Pancreas (tissue), 10 donors: ENCODE data around the gene YKT6. TPM values are rescaled to one million over a fixed set of nuclear protein-coding genes. Genes with fewer than 3 reads are reported as not detected.

Experiments
- ATAC-seq, 4 donors: fragments of 200-7000 bp; cut with Tn5 transposase; one replicate each; pipeline versions ENCODE4 v1.8.0 to v1.9.1; 2020; ENCODE audit warnings: mild to moderate bottlenecking in 4 of 4, moderate library complexity in 4 of 4
- DNase-seq, 6 donors: peaks; one replicate each; pipeline ENCODE4 v3.0.0-alpha.2; 2020
- FAIRE-seq: peaks from 2 replicates; lab custom pipeline; 2012; peaks lifted over from hg19 to GRCh38; lab: Jason Lieb, UNC
- H3K27ac ChIP-seq, 4 donors: fragments of 200-600 bp; sonication (generic); 1 replicate in 3 of 4; 2 replicates in 1 of 4; pipeline versions ENCODE4 v1.5.0 to v1.8.0; 2020
- H3K27me3 ChIP-seq, 4 donors: fragments of 200-600 bp; one replicate each; pipeline ENCODE4 v1.8.0; 2021
- H3K36me3 ChIP-seq, 3 donors: fragments of 200-600 bp; sonication (generic) in 1 of 3; one replicate each; pipeline versions ENCODE4 v1.5.0 to v1.8.0; 2020 to 2021
- H3K4me1 ChIP-seq, 3 donors: fragments of 200-600 bp; one replicate each; pipeline ENCODE4 v1.8.0; 2021
- H3K4me3 ChIP-seq, 4 donors: fragments of 200-600 bp; sonication (generic) in 2 of 4; one replicate each; pipeline versions ENCODE4 v1.5.0 to v1.8.0; 2020 to 2021
- H3K9me3 ChIP-seq, 4 donors: fragments of 200-600 bp; one replicate each; pipeline ENCODE4 v1.8.0; 2021
- CTCF ChIP-seq, 4 donors: fragments of 200-600 bp; sonication (generic) in 3 of 4; IDR thresholded peaks; one replicate each; pipeline versions ENCODE4 v1.5.0 to v1.8.0; 2021; ENCODE audit warnings: antibody characterized with exemption in 4 of 4
- WGBS, 2 donors: extraction: QIAGEN DNeasy Blood & Tissue Kit; methylation state at CpG; one replicate each; pipeline ENCODE4 v1.1.7; 2013; 5-methylcytosine and 5-hydroxymethylcytosine counted together
- intact Hi-C, 3 donors: fragments of 100-400 bp; cut with DNase I; formaldehyde crosslinking; loops; one replicate each; pipeline versions ENCODE4 v1.11.1 to v1.14.2; 2022
- polyA plus RNA-seq, 2 donors: library from polyadenylated mRNA; stranded (reverse); fragments of 200-250 nt; gene quantifications; one replicate each; pipeline ENCODE4 v1.2.3, GENCODE V29; 2013
- total RNA-seq, 6 donors: library from RNA; stranded (reverse); fragmentation: NEBNext Ultra II Directional in 4 of 6; extraction: Animal tissue kit (Norgen Biotek cat#: 25700) in 4 of 6; gene quantifications; one replicate each; pipeline versions ENCODE4 v1.2.1 to v1.2.4, GENCODE V29; 2021 to 2023
- donor health status: healthy with polysubstance abuse.
- donor health status: DM: no; HTN: no; CAD: no; lungs with moderate emphysema.
- donor health status: DM: no; HTN: no; CAD: no.
- donor health status: control.
- donor health status: control.
- donor health status: Bipolar disorder and iron deficiency.
- donor health status: DM: yes; HTN: yes; CAD: no.
- donor health status: DM: no; HTN: no; CAD: no.
- donor health status: DM: no; HTN: no; CAD: no.
- donor health status: DM: yes; HTN: yes; CAD: no.

Gene YKT6
- total and polyA plus RNA-seq, 8 donors, result 27.7 to 48.7 (median 37.0) TPM

GRCh38 chr7:44227911-44228310, 27.1 kb downstream of the YKT6 start:
- ATAC-seq (no peak), FAIRE-seq (no peak), DNase-seq (peak in 2 of 6 donors; percentile 14 to 50)
- Histone ChIP-seq H3K36me3 (no peaks in the 10 kb centered on the region), H3K9me3 (no peaks in the 10 kb centered on the region), H3K27ac (no peak overlapping the region), H3K27me3 (no peaks in the 10 kb centered on the region), H3K4me3 (no peak overlapping the region), H3K4me1 (peaks cover 8 to 23% (median 11%) of the 10 kb centered on the region in 3 donors)
- WGBS, 2 donors, result 83 to 89% methylated on average over 14 of the region's 14 CpGs
- TF ChIP-seq CTCF (IDR thresholded peaks at IDR 0.05), result no peak
- intact Hi-C loops, result no loop called here

- no peak for FAIRE-seq
These were observed 28.0 kb downstream of the YKT6 start for GRCh38 chr7:44228571-44229350.

GRCh38 chr7:44229546-44230105, 28.8 kb downstream of the YKT6 start:
- Histone ChIP-seq H3K27ac (no peak overlapping the region), H3K36me3 (no peaks in the 10 kb centered on the region), H3K9me3 (no peaks in the 10 kb centered on the region), H3K27me3 (no peaks in the 10 kb centered on the region), H3K4me3 (no peak overlapping the region), H3K4me1 (peaks cover 0 to 6% (median 0%) of the 10 kb centered on the region in 3 donors)
- no peak for ATAC-seq
- intact Hi-C loops, result no loop called here
- TF ChIP-seq CTCF (IDR thresholded peaks at IDR 0.05), result no peak
- 81 to 85% methylated on average over 11 of the region's 11 CpGs for WGBS, 2 donors
- peak in 2 of 6 donors; percentile 24 to 66 for DNase-seq
- no peak for FAIRE-seq

More at GRCh38 chr7:44228571-44229350, 28.0 kb downstream of the YKT6 start:
- Histone ChIP-seq H3K27me3 (no peaks in the 10 kb centered on the region), H3K27ac (no peak overlapping the region), H3K4me1 (peaks cover 8 to 15% (median 9%) of the 10 kb centered on the region in 3 donors), H3K9me3 (no peaks in the 10 kb centered on the region), H3K4me3 (no peak overlapping the region), H3K36me3 (no peaks in the 10 kb centered on the region)
- intact Hi-C loops, result no loop called here
- no peak for ATAC-seq
- TF ChIP-seq CTCF (IDR thresholded peaks at IDR 0.05), result no peak
- 89 to 90% methylated on average over 29 of the region's 29 CpGs for WGBS, 2 donors
- DNase-seq, result peak in 2 of 6 donors; percentile 14 to 72

- Histone ChIP-seq H3K4me3 (no peak overlapping the region), H3K9me3 (no peaks in the 10 kb centered on the region), H3K4me1 (no peaks in the 10 kb centered on the region), H3K36me3 (no peaks in the 10 kb centered on the region), H3K27me3 (no peaks in the 10 kb centered on the region), H3K27ac (no peak overlapping the region)
- no peak for FAIRE-seq
- TF ChIP-seq CTCF (IDR thresholded peaks at IDR 0.05), result no peak
- DNase-seq, result peak in 2 of 6 donors; percentile 4 to 29
- intact Hi-C loops, result no loop called here
- ATAC-seq, result no peak
- 84 to 90% methylated on average over 7 of the region's 7 CpGs for WGBS, 2 donors
These were observed 29.5 kb downstream of the YKT6 start for GRCh38 chr7:44230286-44230685.

- Histone ChIP-seq H3K4me1 (no peaks in the 10 kb centered on the region), H3K9me3 (no peaks in the 10 kb centered on the region), H3K36me3 (no peaks in the 10 kb centered on the region), H3K4me3 (no peak overlapping the region), H3K27me3 (no peaks in the 10 kb centered on the region), H3K27ac (no peak overlapping the region)
- intact Hi-C loops, result no loop called here
- ATAC-seq, result no peak
- FAIRE-seq, result no peak
- 85 to 87% methylated on average over 12 of the region's 12 CpGs for WGBS, 2 donors
- peak in 1 of 6 donors; percentile 62 for DNase-seq
- TF ChIP-seq CTCF (IDR thresholded peaks at IDR 0.05), result no peak
These were observed 30.3 kb downstream of the YKT6 start for GRCh38 chr7:44231088-44231487.
